Measurements from ENCODE around the gene JAG2. TPM values are rescaled to one million over a fixed set of nuclear protein-coding genes. Genes with fewer than 3 reads are reported as not detected.

The JAG2 gene
- total RNA-seq, 1 experiment from 2014 or later = 85.9 TPM

DNA sequence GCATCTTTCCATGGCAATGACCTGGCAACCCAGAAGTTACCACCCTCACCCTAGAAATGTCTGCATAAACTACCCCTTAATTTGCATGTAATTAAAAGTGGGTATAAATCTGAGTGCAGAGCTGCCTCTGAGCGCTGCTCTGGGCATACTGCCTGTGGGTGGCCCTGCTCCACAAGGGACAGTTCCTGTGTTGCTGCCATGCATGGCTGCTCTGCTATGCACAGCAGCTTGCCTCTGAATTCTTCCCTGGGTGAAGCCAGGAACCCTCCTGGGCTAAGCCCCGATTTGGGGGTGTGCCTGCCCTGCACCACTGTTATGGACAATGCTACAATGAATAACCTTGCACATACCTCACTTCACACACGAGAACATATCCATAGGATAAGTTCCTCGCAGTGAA, 67.7 kb downstream of the JAG2 start:
- Histone ChIP-seq H3K36me3 (ENCODE audit: control insufficient read depth in 1 of 2, insufficient read depth in 2 of 2, low read length in 2 of 2) (no peaks in the 10 kb centered on the region), H3K4me3 (replicated peaks in 1 of 2; ENCODE audit: low read depth in 1 of 2, low read length in 2 of 2) (no peak overlapping the region), H3K79me2 (ENCODE audit: insufficient read depth, low read length) (no peaks in the 10 kb centered on the region), H3K9me2 (ENCODE audit: insufficient read depth) (no peaks in the 10 kb centered on the region), H3K9me3 (ENCODE audit: control insufficient read depth in 1 of 2, insufficient read depth in 1 of 2, low read depth in 1 of 2, low read length in 2 of 2) (no peaks in the 10 kb centered on the region; a peak in 1 of 4 replicates), H3K27me3 (ENCODE audit: insufficient read depth, low read length) (no peaks in the 10 kb centered on the region), H3K9ac (ENCODE audit: low read length) (no peak overlapping the region), H4K20me1 (ENCODE audit: insufficient read depth) (no peaks in the 10 kb centered on the region), H3K4me2 (ENCODE audit: low read length) (no peak overlapping the region), H3K4me1 (ENCODE audit: control insufficient read depth in 1 of 2, insufficient read depth in 2 of 2, low read length in 2 of 2) (no peaks in the 10 kb centered on the region), H2AFZ (ENCODE audit: low read depth, low read length, poor library complexity, severe bottlenecking) (no peak overlapping the region), H3K27ac (ENCODE audit: low read depth, low read length) (no peak overlapping the region)
- TF ChIP-seq POLR2AphosphoS5 (IDR thresholded peaks at IDR 0.05; ENCODE audit: low read depth, low read length) (no peak), CBX3 (IDR thresholded peaks at IDR 0.05; ENCODE audit: low read depth) (no peak), TCF7L2 (IDR thresholded peaks at IDR 0.05; ENCODE audit: borderline replicate concordance, extremely low read depth, insufficient read depth, insufficient read length) (no peak), JUND (IDR thresholded peaks at IDR 0.05) (no peak), EZH2phosphoT487 (IDR thresholded peaks at IDR 0.05; ENCODE audit: borderline replicate concordance) (no peak), SRF (IDR thresholded peaks at IDR 0.05; ENCODE audit: low read depth) (no peak), FOSL1 (IDR thresholded peaks at IDR 0.05; ENCODE audit: low read depth) (no peak), SIN3A (IDR thresholded peaks at IDR 0.05; ENCODE audit: low read depth) (no peak), SP1 (IDR thresholded peaks at IDR 0.05; ENCODE audit: low read depth) (no peak), ZNF274 (IDR thresholded peaks at IDR 0.05; ENCODE audit: low read depth, low read length) (no peak), EGR1 (IDR thresholded peaks at IDR 0.05; ENCODE audit: low read depth) (no peak), ZFX (IDR thresholded peaks at IDR 0.05) (no peak), YY1 (IDR thresholded peaks at IDR 0.05; ENCODE audit: extremely low read depth, insufficient replicate concordance, low read depth, low read length) (no peak)
- TF ChIP-seq, protein P1, sequence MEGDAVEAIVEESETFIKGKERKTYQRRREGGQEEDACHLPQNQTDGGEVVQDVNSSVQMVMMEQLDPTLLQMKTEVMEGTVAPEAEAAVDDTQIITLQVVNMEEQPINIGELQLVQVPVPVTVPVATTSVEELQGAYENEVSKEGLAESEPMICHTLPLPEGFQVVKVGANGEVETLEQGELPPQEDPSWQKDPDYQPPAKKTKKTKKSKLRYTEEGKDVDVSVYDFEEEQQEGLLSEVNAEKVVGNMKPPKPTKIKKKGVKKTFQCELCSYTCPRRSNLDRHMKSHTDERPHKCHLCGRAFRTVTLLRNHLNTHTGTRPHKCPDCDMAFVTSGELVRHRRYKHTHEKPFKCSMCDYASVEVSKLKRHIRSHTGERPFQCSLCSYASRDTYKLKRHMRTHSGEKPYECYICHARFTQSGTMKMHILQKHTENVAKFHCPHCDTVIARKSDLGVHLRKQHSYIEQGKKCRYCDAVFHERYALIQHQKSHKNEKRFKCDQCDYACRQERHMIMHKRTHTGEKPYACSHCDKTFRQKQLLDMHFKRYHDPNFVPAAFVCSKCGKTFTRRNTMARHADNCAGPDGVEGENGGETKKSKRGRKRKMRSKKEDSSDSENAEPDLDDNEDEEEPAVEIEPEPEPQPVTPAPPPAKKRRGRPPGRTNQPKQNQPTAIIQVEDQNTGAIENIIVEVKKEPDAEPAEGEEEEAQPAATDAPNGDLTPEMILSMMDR (IDR thresholded peaks at IDR 0.05 in 2 of 3, conservative IDR thresholded peaks at IDR 0.05 in 1 of 3; ENCODE audit: borderline replicate concordance in 1 of 3, insufficient read depth in 1 of 3, low read depth in 2 of 3, low read length in 2 of 3) = no peak
- TF ChIP-seq, protein P2, sequence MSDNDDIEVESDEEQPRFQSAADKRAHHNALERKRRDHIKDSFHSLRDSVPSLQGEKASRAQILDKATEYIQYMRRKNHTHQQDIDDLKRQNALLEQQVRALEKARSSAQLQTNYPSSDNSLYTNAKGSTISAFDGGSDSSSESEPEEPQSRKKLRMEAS (IDR thresholded peaks at IDR 0.05) = no peak
- RAD21 ChIA-PET (ENCODE audit: low non-redundant PET in 1 of 2, low total read pairs in 2 of 2, uncharacterized antibody in 2 of 2, unreplicated experiment in 2 of 2) = no interaction called here
- intact Hi-C loops (cut with micrococcal nuclease) = no loop called here
- POLR2A ChIA-PET = no interaction called here
- CTCF ChIA-PET = no interaction called here
- DNase-seq (ENCODE audit: low read depth, low spot score) (no peak), ATAC-seq (no peak)
- no TSS peak for BruUV-seq (replicated peaks)
